HG03064 (cell line): ENCODE measurements around the gene CASZ1.

Experiments used
- ATAC-seq: cut with Tn5 transposase; IDR thresholded peaks from one replicate; pipeline ENCODE4 v1.9.1; 2021; ENCODE audit warnings: low read depth; ENCODE audit not compliant: unreplicated experiment

Gene CASZ1

GRCh38 chr1:10756842-10757241, 39.6 kb downstream of the CASZ1 start:
- ATAC-seq = no peak

- no peak for ATAC-seq
Measured at GRCh38 chr1:10755970-10756521, 40.4 kb downstream of the CASZ1 start.

GRCh38 chr1:10754568-10755329, 41.7 kb downstream of the CASZ1 start:
- no peak for ATAC-seq

GRCh38 chr1:10753299-10753698, 43.1 kb downstream of the CASZ1 start:
- no peak for ATAC-seq

GRCh38 chr1:10751561-10752085, 44.8 kb downstream of the CASZ1 start:
- no peak for ATAC-seq

GRCh38 chr1:10751160-10751559, 45.3 kb downstream of the CASZ1 start:
- no peak for ATAC-seq

GRCh38 chr1:10745886-10746455, 50.5 kb downstream of the CASZ1 start:
- no peak for ATAC-seq

- no peak for ATAC-seq
Measured at GRCh38 chr1:10745383-10745782, 51.1 kb downstream of the CASZ1 start.

GRCh38 chr1:10744654-10745238, 51.7 kb downstream of the CASZ1 start:
- ATAC-seq = no peak

GRCh38 chr1:10744029-10744428, 52.4 kb downstream of the CASZ1 start:
- no peak for ATAC-seq

- ATAC-seq = no peak
Measured at GRCh38 chr1:10741696-10742095, 54.8 kb downstream of the CASZ1 start.

- no peak for ATAC-seq
Measured at GRCh38 chr1:10740123-10740522, 56.3 kb downstream of the CASZ1 start.

GRCh38 chr1:10739589-10739988, 56.9 kb downstream of the CASZ1 start:
- no peak for ATAC-seq

- no peak for ATAC-seq
Measured at GRCh38 chr1:10738061-10739058, 58.1 kb downstream of the CASZ1 start.

GRCh38 chr1:10737651-10738050, 58.8 kb downstream of the CASZ1 start:
- no peak for ATAC-seq

GRCh38 chr1:10736634-10737586, 59.5 kb downstream of the CASZ1 start:
- no peak for ATAC-seq

GRCh38 chr1:10735563-10736305, 60.7 kb downstream of the CASZ1 start:
- no peak for ATAC-seq

GRCh38 chr1:10734962-10735544, 61.4 kb downstream of the CASZ1 start:
- ATAC-seq = no peak
